ENCODE data around the gene C2orf72. TPM values are rescaled to one million over a fixed set of nuclear protein-coding genes. Genes with fewer than 3 reads are reported as not detected.

The C2orf72 gene
- total and polyA plus RNA-seq, 2 of the 13 experiments (the other 11 are each of a cell fraction or from before 2014, with no cell fraction given), result 147 to 203 TPM

DNA sequence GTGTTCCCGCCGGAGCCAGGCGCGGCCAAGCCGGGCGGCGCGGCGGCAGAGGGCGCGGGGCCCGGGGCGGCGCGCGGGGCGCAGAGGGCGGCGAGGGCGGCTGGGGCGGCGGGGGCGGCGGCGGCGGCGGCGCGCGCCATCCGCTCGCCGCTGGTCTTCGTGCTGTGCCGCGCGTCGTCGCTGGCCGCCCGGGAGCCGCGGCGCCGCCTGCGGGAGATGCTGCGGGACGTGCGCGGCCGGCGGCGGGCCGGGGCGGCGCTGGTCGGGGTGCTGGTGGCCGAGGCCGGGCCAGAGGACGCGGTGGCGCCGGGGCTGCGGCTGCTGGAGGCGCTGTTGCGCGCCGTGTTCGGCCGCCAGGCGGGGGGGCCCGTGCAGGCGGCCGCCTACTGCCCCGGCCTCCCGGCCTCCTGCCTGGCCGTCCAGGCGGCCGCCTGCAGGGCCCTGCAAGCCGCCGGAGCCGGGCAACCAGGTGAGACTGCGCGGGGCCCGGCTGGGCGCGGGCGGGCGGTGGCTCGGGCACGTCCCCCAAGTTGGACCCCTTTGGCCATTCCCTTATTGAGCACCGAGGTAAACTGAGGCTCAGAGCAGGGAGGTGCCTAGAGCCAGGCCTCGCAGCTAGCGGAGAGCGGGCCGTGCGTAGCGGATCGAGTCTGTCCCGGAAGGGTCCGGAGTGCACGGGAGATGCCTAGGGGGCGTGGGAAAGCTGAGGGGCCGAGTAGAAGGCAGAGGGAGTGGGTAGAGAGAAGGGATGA lies 584 bp downstream of the C2orf72 start (continued):
- TF ChIP-seq, protein P1, sequence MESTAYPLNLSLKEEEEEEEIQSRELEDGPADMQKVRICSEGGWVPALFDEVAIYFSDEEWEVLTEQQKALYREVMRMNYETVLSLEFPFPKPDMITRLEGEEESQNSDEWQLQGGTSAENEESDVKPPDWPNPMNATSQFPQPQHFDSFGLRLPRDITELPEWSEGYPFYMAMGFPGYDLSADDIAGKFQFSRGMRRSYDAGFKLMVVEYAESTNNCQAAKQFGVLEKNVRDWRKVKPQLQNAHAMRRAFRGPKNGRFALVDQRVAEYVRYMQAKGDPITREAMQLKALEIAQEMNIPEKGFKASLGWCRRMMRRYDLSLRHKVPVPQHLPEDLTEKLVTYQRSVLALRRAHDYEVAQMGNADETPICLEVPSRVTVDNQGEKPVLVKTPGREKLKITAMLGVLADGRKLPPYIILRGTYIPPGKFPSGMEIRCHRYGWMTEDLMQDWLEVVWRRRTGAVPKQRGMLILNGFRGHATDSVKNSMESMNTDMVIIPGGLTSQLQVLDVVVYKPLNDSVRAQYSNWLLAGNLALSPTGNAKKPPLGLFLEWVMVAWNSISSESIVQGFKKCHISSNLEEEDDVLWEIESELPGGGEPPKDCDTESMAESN (CRISPR knock-in tag; conservative IDR thresholded peaks at IDR 0.05), result 0 out of 2 replicates have a peak, but pooled peaks have one; percentile 1
- TF ChIP-seq HOXD1 (CRISPR knock-in tag; IDR thresholded peaks at IDR 0.05) (no peak), ZNF550 (CRISPR knock-in tag; IDR thresholded peaks at IDR 0.05; ENCODE audit: borderline replicate concordance) (no peak), JUND (CRISPR knock-in tag; IDR thresholded peaks at IDR 0.05) (no peak), ZNF256 (CRISPR knock-in tag; conservative IDR thresholded peaks at IDR 0.05) (no peak), ZBTB8A (CRISPR knock-in tag; IDR thresholded peaks at IDR 0.05; ENCODE audit: borderline replicate concordance, low read depth) (no peak), NFE2L2 (IDR thresholded peaks at IDR 0.05; ENCODE audit: low read length) (no peak), NFIC (IDR thresholded peaks at IDR 0.05; ENCODE audit: low read length) (no peak), NFE2L1 (CRISPR knock-in tag; IDR thresholded peaks at IDR 0.05; ENCODE audit: borderline replicate concordance) (no peak), ZNF124 (CRISPR knock-in tag; IDR thresholded peaks at IDR 0.05) (no peak), TOE1 (CRISPR knock-in tag; IDR thresholded peaks at IDR 0.05) (no peak), TGIF2 (CRISPR knock-in tag; IDR thresholded peaks at IDR 0.05) (no peak), ZNF777 (CRISPR knock-in tag; IDR thresholded peaks at IDR 0.05) (peak; percentile 63), NCOA1 (CRISPR knock-in tag; IDR thresholded peaks at IDR 0.05) (no peak)
- TF ChIP-seq, protein P2, sequence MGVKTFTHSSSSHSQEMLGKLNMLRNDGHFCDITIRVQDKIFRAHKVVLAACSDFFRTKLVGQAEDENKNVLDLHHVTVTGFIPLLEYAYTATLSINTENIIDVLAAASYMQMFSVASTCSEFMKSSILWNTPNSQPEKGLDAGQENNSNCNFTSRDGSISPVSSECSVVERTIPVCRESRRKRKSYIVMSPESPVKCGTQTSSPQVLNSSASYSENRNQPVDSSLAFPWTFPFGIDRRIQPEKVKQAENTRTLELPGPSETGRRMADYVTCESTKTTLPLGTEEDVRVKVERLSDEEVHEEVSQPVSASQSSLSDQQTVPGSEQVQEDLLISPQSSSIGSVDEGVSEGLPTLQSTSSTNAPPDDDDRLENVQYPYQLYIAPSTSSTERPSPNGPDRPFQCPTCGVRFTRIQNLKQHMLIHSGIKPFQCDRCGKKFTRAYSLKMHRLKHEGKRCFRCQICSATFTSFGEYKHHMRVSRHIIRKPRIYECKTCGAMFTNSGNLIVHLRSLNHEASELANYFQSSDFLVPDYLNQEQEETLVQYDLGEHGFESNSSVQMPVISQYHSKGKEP (CRISPR knock-in tag; IDR thresholded peaks at IDR 0.05), result no peak
- TF ChIP-seq, protein P3, sequence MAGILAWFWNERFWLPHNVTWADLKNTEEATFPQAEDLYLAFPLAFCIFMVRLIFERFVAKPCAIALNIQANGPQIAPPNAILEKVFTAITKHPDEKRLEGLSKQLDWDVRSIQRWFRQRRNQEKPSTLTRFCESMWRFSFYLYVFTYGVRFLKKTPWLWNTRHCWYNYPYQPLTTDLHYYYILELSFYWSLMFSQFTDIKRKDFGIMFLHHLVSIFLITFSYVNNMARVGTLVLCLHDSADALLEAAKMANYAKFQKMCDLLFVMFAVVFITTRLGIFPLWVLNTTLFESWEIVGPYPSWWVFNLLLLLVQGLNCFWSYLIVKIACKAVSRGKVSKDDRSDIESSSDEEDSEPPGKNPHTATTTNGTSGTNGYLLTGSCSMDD (CRISPR knock-in tag; IDR thresholded peaks at IDR 0.05), result no peak
- TF ChIP-seq, protein P4, sequence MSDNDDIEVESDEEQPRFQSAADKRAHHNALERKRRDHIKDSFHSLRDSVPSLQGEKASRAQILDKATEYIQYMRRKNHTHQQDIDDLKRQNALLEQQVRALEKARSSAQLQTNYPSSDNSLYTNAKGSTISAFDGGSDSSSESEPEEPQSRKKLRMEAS (IDR thresholded peaks at IDR 0.05), result peak; percentile 35; the same call in 1 of the 2 replicates
- TF ChIP-seq, protein P5, sequence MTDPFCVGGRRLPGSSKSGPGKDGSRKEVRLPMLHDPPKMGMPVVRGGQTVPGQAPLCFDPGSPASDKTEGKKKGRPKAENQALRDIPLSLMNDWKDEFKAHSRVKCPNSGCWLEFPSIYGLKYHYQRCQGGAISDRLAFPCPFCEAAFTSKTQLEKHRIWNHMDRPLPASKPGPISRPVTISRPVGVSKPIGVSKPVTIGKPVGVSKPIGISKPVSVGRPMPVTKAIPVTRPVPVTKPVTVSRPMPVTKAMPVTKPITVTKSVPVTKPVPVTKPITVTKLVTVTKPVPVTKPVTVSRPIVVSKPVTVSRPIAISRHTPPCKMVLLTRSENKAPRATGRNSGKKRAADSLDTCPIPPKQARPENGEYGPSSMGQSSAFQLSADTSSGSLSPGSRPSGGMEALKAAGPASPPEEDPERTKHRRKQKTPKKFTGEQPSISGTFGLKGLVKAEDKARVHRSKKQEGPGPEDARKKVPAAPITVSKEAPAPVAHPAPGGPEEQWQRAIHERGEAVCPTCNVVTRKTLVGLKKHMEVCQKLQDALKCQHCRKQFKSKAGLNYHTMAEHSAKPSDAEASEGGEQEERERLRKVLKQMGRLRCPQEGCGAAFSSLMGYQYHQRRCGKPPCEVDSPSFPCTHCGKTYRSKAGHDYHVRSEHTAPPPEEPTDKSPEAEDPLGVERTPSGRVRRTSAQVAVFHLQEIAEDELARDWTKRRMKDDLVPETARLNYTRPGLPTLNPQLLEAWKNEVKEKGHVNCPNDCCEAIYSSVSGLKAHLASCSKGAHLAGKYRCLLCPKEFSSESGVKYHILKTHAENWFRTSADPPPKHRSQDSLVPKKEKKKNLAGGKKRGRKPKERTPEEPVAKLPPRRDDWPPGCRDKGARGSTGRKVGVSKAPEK (CRISPR knock-in tag; IDR thresholded peaks at IDR 0.05; ENCODE audit: borderline replicate concordance), result 0 out of 2 replicates have a peak, but pooled peaks have one; percentile 56
- TF ChIP-seq, protein P6, sequence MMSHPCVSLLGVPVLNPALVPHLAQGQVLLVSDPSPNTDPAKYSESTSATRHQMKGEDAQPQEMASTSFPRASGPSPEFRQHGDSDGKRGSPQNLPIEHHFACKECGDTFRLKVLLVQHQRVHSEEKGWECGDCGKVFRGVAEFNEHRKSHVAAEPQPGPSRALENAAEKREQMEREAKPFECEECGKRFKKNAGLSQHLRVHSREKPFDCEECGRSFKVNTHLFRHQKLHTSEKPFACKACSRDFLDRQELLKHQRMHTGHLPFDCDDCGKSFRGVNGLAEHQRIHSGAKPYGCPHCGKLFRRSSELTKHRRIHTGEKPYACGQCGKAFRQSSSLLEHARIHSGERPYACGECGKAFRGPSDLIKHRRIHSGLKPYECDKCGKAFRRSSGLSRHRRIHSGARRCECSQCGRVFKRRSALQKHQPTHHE (CRISPR knock-in tag; IDR thresholded peaks at IDR 0.05; ENCODE audit: borderline replicate concordance), result no peak

Measured in HepG2 (cell line).